PC-3 (cell line): Measurements from ENCODE around the gene CEP104. TPM values are rescaled to one million over a fixed set of nuclear protein-coding genes. Genes with fewer than 3 reads are reported as not detected.

Source experiments
- ATAC-seq: fragments of 200-7000 bp; cut with Tn5 transposase; 2 replicates; pipeline ENCODE4 v1.9.1; 2020; ENCODE audit warnings: mild to moderate bottlenecking, moderate library complexity
- BruUV-seq: library from RNA; stranded (reverse); fragments of 400-500 nt; replicated peaks from 2 replicates; lab custom pipeline; 2021; lab: Mats Ljungman, UMichigan
- CTCF ChIA-PET: fragments of 300-600 bp; sonication (Branson Sonifier 250); formaldehyde crosslinking; loops from one replicate; lab custom pipeline; 2022; ENCODE audit warnings: antibody characterized with exemption; lab: Charles Lee
- POLR2A ChIA-PET: fragments of 300-600 bp; sonication (Branson Sonifier 250); formaldehyde crosslinking; loops from one replicate; lab custom pipeline; 2022; ENCODE audit warnings: antibody characterized with exemption; ENCODE audit not compliant: unreplicated experiment; lab: Charles Lee
- DNase-seq: peaks from one replicate; pipeline ENCODE4 v3.0.0-alpha.2; 2015
- H2AFZ ChIP-seq: fragments of 300-600 bp; sonication (generic); 2 replicates; pipeline ENCODE4 v1.6.0; 2016; ENCODE audit warnings: antibody characterized with exemption, low read length
- H3F3A ChIP-seq: fragments of 300-600 bp; sonication (generic); one replicate; pipeline ENCODE4 v1.6.0; 2017; ENCODE audit warnings: antibody characterized with exemption, low read length, control low read depth, mild to moderate bottlenecking; ENCODE audit not compliant: unreplicated experiment
- H3K27ac ChIP-seq: fragments of 300-600 bp; sonication (generic); 2 replicates; pipeline ENCODE4 v1.5.1; 2016; ENCODE audit warnings: mild to moderate bottlenecking, low read length
- H3K27me3 ChIP-seq: fragments of 300-600 bp; sonication (generic); 2 replicates; pipeline ENCODE4 v1.6.1; 2016; ENCODE audit warnings: low read length, mixed read lengths
- H3K36me3 ChIP-seq: fragments of 300-600 bp; sonication (generic); 2 replicates; pipeline ENCODE4 v1.6.1; 2016; ENCODE audit warnings: low read depth, mixed run types, low read length, mixed read lengths
- H3K4me1 ChIP-seq: fragments of 300-600 bp; sonication (generic); 2 replicates; pipeline ENCODE4 v1.5.1; 2016; ENCODE audit warnings: low read length; ENCODE audit not compliant: insufficient read depth
- H3K4me2 ChIP-seq: fragments of 300-600 bp; sonication (generic); 2 replicates; pipeline ENCODE4 v1.6.0; 2016; ENCODE audit warnings: low read length
- H3K4me3 ChIP-seq: fragments of 300-600 bp; sonication (generic); 2 replicates; pipeline ENCODE4 v1.5.1; 2016; ENCODE audit warnings: mild to moderate bottlenecking, low read length, mixed read lengths
- H3K79me2 ChIP-seq: fragments of 300-600 bp; sonication (generic); 2 replicates; pipeline ENCODE4 v1.6.1; 2017; ENCODE audit warnings: low read length, mixed read lengths
- H3K9ac ChIP-seq: fragments of 300-600 bp; sonication (generic); 2 replicates; pipeline ENCODE4 v1.6.0; 2016; ENCODE audit warnings: mild to moderate bottlenecking, low read length
- H3K9me2 ChIP-seq: fragments of 300-600 bp; sonication (generic); replicated peaks from 2 replicates; pipeline ENCODE4 v1.6.1; 2016; ENCODE audit warnings: mixed run types, low read length, mixed read lengths
- H3K9me3 ChIP-seq: fragments of 300-600 bp; sonication (generic); 2 replicates; pipeline ENCODE4 v1.6.1; 2016; ENCODE audit warnings: low read length, mixed read lengths
- H4K20me1 ChIP-seq: fragments of 300-600 bp; sonication (generic); 2 replicates; pipeline ENCODE4 v1.6.1; 2016; ENCODE audit warnings: low read length, mixed read lengths
- CTCF ChIP-seq: fragments of 300-600 bp; sonication (generic); conservative IDR thresholded peaks from 2 replicates; pipeline ENCODE4 v1.5.1; 2017; ENCODE audit warnings: antibody characterized with exemption, low read depth, mild to moderate bottlenecking, low read length
- EZH2 ChIP-seq: fragments of 300-600 bp; sonication (generic); IDR thresholded peaks from one replicate; pipeline ENCODE4 v1.6.1; 2017; ENCODE audit warnings: antibody characterized with exemption, mild to moderate bottlenecking, low read length; ENCODE audit not compliant: unreplicated experiment
- EZH2phosphoT487 ChIP-seq: fragments of 300-600 bp; sonication (generic); IDR thresholded peaks from 2 replicates; pipeline ENCODE4 v1.6.1; 2018; ENCODE audit warnings: mild to moderate bottlenecking, antibody characterized with exemption, low read length, borderline replicate concordance
- intact Hi-C: fragments of 100-400 bp; cut with micrococcal nuclease; formaldehyde crosslinking; loops from 2 replicates; pipeline ENCODE4 v1.9.0; 2023
- total RNA-seq: library from RNA; depleted of rRNA; stranded (reverse); fragments of >200 nt; gene quantifications from 2 replicates; pipeline ENCODE4 v1.2.3, GENCODE V29; 2014

The CEP104 gene
- total RNA-seq, 1 experiment from 2014 or later, result 64.1 TPM

- intact Hi-C loops, result loop anchor here (10.0 kb wide), 1 partner anchor 749 kb away; the partner anchor contains the start of gene AJAP1
- TF ChIP-seq CTCF, result no peak
- TF ChIP-seq EZH2, result no peak
- no peak for TF ChIP-seq EZH2phosphoT487
- no peak overlapping the region for H3K9ac ChIP-seq
- no peak for ATAC-seq
- no peak overlapping the region for H3K4me3 ChIP-seq
- no peak overlapping the region for H3K27ac ChIP-seq
- H2AFZ ChIP-seq, result no peak overlapping the region
- no peaks in the 10 kb centered on the region for H3K9me2 ChIP-seq
- no peaks in the 10 kb centered on the region for H3K36me3 ChIP-seq
- POLR2A ChIA-PET, result no interaction called here
- peaks cover 10% of the 10 kb centered on the region; the same call in 1 of the 2 replicates for H3K27me3 ChIP-seq
- peaks cover 3% of the 10 kb centered on the region; the same call in 1 of the 2 replicates for H3K4me1 ChIP-seq
- no peaks in the 10 kb centered on the region for H3F3A ChIP-seq
- CTCF ChIA-PET, result no interaction called here
- no peak overlapping the region for H3K4me2 ChIP-seq
- no peaks in the 10 kb centered on the region for H3K79me2 ChIP-seq
- H3K9me3 ChIP-seq, result no peaks in the 10 kb centered on the region
- no peak for DNase-seq
- no TSS peak for BruUV-seq
- no peaks in the 10 kb centered on the region for H4K20me1 ChIP-seq
Measured at GRCh38 chr1:3905953-3906671, 49.1 kb upstream of the CEP104 start.

- no peaks in the 10 kb centered on the region for H3K4me1 ChIP-seq
- intact Hi-C loops, result loop anchor here (10.0 kb wide), 1 partner anchor 749 kb away; the partner anchor contains the start of gene AJAP1
- ChIA-PET POLR2A (no interaction called here), CTCF (interaction anchor here (0.7 kb wide), 1 partner anchor 1098 kb away, joined by 5 read pairs; no protein-coding TSS in a partner anchor)
- ATAC-seq, result no peak
- no peak for DNase-seq
- no peaks in the 10 kb centered on the region for H3K9me2 ChIP-seq
- no peaks in the 10 kb centered on the region for H3K36me3 ChIP-seq
- H3K27me3 ChIP-seq, result peaks cover 8% of the 10 kb centered on the region; the same call in 1 of the 2 replicates
- H2AFZ ChIP-seq, result no peak overlapping the region
- H3F3A ChIP-seq, result no peaks in the 10 kb centered on the region
- H4K20me1 ChIP-seq, result no peaks in the 10 kb centered on the region
- no peak overlapping the region for H3K4me3 ChIP-seq
- no peaks in the 10 kb centered on the region for H3K9me3 ChIP-seq
- TF ChIP-seq EZH2phosphoT487, result no peak
- TF ChIP-seq EZH2, result no peak
- TF ChIP-seq CTCF, result no peak
- no peak overlapping the region for H3K9ac ChIP-seq
- BruUV-seq, result no TSS peak
- no peak overlapping the region for H3K4me2 ChIP-seq
- H3K79me2 ChIP-seq, result no peaks in the 10 kb centered on the region
- no peak overlapping the region for H3K27ac ChIP-seq
Measured at GRCh38 chr1:3905266-3905952, 48.4 kb upstream of the CEP104 start.
